Mucosa of stomach (tissue), 1 donor: ENCODE data around the gene FBXO8.

ENCODE experiments used
- H3K27me3 ChIP-seq: one replicate; pipeline ENCODE4 v1.7.0; 2013; ENCODE audit warnings: mild to moderate bottlenecking, low read length; ENCODE audit not compliant: control insufficient read depth, insufficient read depth
- H3K36me3 ChIP-seq: one replicate; pipeline ENCODE4 v1.7.0; 2013; ENCODE audit warnings: low read length; ENCODE audit not compliant: control insufficient read depth, insufficient read depth
- H3K4me1 ChIP-seq: one replicate; pipeline ENCODE4 v1.7.0; 2013; ENCODE audit warnings: mild to moderate bottlenecking, low read length; ENCODE audit not compliant: control insufficient read depth, insufficient read depth
- H3K4me3 ChIP-seq: one replicate; pipeline ENCODE4 v1.7.0; 2013; ENCODE audit warnings: low read length
- H3K9ac ChIP-seq: one replicate; pipeline ENCODE4 v1.7.0; 2013; ENCODE audit warnings: mild to moderate bottlenecking, low read length, moderate library complexity
- H3K9me3 ChIP-seq: one replicate; pipeline ENCODE4 v1.7.0; 2013; ENCODE audit warnings: mild to moderate bottlenecking, low read length, moderate library complexity; ENCODE audit not compliant: control insufficient read depth
- donor health status: Pancreatic carcinoma.

Gene FBXO8

DNA sequence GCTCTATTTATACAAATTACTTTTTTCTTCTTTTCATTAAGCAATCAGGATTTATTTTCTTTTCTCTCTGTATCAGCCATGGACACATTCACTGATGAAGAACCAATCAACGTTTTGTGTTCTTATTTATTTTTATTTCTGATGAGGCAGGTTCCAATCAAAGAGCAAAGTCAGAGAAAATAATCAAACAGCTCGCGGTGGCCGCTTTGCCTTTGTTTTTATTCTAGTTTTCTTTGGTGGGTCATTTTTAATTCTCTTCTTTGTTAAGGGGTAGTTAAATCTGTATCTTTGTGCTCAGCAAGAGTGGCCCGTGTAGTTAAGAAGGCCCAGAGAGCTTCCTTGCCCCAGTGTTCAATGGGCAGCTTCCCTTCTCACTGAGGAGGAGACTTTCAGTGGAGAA lies 71.4 kb downstream of the FBXO8 start:
- Histone ChIP-seq H3K9ac (no peak overlapping the region), H3K9me3 (no peaks in the 10 kb centered on the region), H3K4me3 (no peak overlapping the region), H3K27me3 (peaks cover 80% of the 10 kb centered on the region), H3K36me3 (no peaks in the 10 kb centered on the region), H3K4me1 (peaks cover 19% of the 10 kb centered on the region)

DNA sequence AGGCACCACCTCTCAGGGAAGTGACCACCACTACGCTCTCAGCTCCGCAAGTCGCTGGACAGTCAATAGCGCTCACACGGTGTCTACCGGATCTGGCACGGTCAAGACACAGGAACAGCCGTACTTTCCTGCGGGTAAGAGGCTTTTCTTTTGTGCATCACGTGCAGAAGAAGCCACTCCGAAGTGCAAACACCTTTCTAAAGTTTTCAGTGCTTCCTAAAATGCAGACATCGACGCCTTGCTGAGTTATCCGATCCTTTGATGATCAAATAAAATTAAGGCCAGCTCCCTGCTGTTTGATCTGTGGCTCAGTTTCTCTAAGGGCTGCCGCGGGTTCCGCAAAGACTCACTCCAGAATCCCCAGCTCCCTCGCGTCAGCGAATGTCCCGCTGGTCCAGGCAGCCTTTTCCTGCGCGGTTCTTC lies 71.8 kb downstream of the FBXO8 start:
- peaks cover 76% of the 10 kb centered on the region for H3K27me3 ChIP-seq
- peaks cover 15% of the 10 kb centered on the region for H3K4me1 ChIP-seq
- no peak overlapping the region for H3K4me3 ChIP-seq
- H3K9ac ChIP-seq = no peak overlapping the region
- H3K36me3 ChIP-seq = no peaks in the 10 kb centered on the region
- no peaks in the 10 kb centered on the region for H3K9me3 ChIP-seq

- Histone ChIP-seq H3K4me1 (peaks cover 12% of the 10 kb centered on the region), H3K9me3 (no peaks in the 10 kb centered on the region), H3K4me3 (no peak overlapping the region), H3K36me3 (no peaks in the 10 kb centered on the region), H3K27me3 (peaks cover 70% of the 10 kb centered on the region), H3K9ac (no peak overlapping the region)
These were observed 72.4 kb downstream of the FBXO8 start for GRCh38 chr4:174210952-174211490.

DNA sequence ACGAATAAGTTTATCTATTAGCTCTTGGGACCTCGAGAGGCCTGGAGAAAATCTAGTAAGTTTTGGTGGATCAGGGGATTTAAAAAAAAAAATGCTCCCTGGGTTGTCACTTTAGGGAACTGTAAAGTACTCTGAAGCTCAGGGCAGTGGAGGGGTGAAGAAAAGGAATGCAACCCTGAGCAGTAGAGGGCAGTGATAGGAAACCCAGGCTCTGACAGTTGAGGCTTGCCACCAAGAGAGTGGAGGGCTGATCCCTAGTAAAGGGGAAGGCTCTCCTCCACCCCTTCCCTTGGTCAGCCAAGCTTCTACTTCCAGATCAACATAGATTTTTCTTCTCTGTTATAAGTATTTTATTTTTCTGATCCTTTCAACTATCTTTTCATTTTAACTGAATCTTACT lies 73.1 kb downstream of the FBXO8 start:
- Histone ChIP-seq H3K4me3 (no peak overlapping the region), H3K36me3 (no peaks in the 10 kb centered on the region), H3K9me3 (no peaks in the 10 kb centered on the region), H3K9ac (no peak overlapping the region), H3K27me3 (peaks cover 63% of the 10 kb centered on the region), H3K4me1 (peaks cover 12% of the 10 kb centered on the region)

- Histone ChIP-seq H3K36me3 (no peaks in the 10 kb centered on the region), H3K4me1 (peaks cover 6% of the 10 kb centered on the region), H3K9ac (no peak overlapping the region), H3K4me3 (no peak overlapping the region), H3K9me3 (no peaks in the 10 kb centered on the region), H3K27me3 (peaks cover 53% of the 10 kb centered on the region)
These were observed 74.1 kb downstream of the FBXO8 start for GRCh38 chr4:174209341-174209740.

GRCh38 chr4:174207367-174207766 lies 76.1 kb downstream of the FBXO8 start:
- no peaks in the 10 kb centered on the region for H3K9me3 ChIP-seq
- H3K27me3 ChIP-seq = peaks cover 38% of the 10 kb centered on the region
- no peaks in the 10 kb centered on the region for H3K36me3 ChIP-seq
- no peak overlapping the region for H3K9ac ChIP-seq
- H3K4me1 ChIP-seq = no peaks in the 10 kb centered on the region
- H3K4me3 ChIP-seq = no peak overlapping the region

- Histone ChIP-seq H3K27me3 (peaks cover 19% of the 10 kb centered on the region), H3K9ac (no peak overlapping the region), H3K36me3 (no peaks in the 10 kb centered on the region), H3K9me3 (no peaks in the 10 kb centered on the region), H3K4me3 (no peak overlapping the region), H3K4me1 (no peaks in the 10 kb centered on the region)
These were observed 79.2 kb downstream of the FBXO8 start for GRCh38 chr4:174204164-174204831.

GRCh38 chr4:174201871-174202270 lies 81.6 kb downstream of the FBXO8 start:
- Histone ChIP-seq H3K27me3 (peaks cover 10% of the 10 kb centered on the region), H3K9me3 (no peaks in the 10 kb centered on the region), H3K4me1 (no peaks in the 10 kb centered on the region), H3K36me3 (no peaks in the 10 kb centered on the region), H3K4me3 (no peak overlapping the region), H3K9ac (no peak overlapping the region)

DNA sequence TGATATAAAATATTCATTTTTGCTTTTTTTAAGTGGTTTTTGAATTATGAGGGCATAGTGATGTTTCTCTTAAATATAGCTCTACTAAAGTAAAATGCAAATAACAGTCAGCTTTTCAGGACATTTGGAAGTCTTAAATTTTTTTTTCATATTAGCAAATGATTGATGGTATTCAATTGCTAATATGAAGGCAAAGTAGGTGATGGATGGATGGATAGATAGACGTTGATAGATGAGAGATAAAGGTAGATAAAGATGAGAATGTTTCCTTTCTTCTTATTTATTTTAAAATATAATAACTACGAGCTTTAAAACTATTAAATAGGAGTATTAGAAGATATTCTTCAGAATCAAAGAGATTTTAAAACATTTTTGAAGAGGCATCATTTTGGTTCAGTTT lies 83.7 kb downstream of the FBXO8 start:
- peaks cover 10% of the 10 kb centered on the region for H3K27me3 ChIP-seq
- H3K4me3 ChIP-seq = no peak overlapping the region
- H3K4me1 ChIP-seq = no peaks in the 10 kb centered on the region
- no peaks in the 10 kb centered on the region for H3K36me3 ChIP-seq
- H3K9me3 ChIP-seq = no peaks in the 10 kb centered on the region
- no peak overlapping the region for H3K9ac ChIP-seq

- Histone ChIP-seq H3K4me3 (no peak overlapping the region), H3K27me3 (peaks cover 8% of the 10 kb centered on the region), H3K9ac (no peak overlapping the region), H3K36me3 (no peaks in the 10 kb centered on the region), H3K9me3 (no peaks in the 10 kb centered on the region), H3K4me1 (no peaks in the 10 kb centered on the region)
These were observed 84.6 kb downstream of the FBXO8 start for GRCh38 chr4:174198828-174199227.

GRCh38 chr4:174198396-174198795 lies 85.1 kb downstream of the FBXO8 start:
- H3K9me3 ChIP-seq = no peaks in the 10 kb centered on the region
- no peaks in the 10 kb centered on the region for H3K36me3 ChIP-seq
- no peak overlapping the region for H3K4me3 ChIP-seq
- no peak overlapping the region for H3K9ac ChIP-seq
- peaks cover 8% of the 10 kb centered on the region for H3K27me3 ChIP-seq
- H3K4me1 ChIP-seq = no peaks in the 10 kb centered on the region

DNA sequence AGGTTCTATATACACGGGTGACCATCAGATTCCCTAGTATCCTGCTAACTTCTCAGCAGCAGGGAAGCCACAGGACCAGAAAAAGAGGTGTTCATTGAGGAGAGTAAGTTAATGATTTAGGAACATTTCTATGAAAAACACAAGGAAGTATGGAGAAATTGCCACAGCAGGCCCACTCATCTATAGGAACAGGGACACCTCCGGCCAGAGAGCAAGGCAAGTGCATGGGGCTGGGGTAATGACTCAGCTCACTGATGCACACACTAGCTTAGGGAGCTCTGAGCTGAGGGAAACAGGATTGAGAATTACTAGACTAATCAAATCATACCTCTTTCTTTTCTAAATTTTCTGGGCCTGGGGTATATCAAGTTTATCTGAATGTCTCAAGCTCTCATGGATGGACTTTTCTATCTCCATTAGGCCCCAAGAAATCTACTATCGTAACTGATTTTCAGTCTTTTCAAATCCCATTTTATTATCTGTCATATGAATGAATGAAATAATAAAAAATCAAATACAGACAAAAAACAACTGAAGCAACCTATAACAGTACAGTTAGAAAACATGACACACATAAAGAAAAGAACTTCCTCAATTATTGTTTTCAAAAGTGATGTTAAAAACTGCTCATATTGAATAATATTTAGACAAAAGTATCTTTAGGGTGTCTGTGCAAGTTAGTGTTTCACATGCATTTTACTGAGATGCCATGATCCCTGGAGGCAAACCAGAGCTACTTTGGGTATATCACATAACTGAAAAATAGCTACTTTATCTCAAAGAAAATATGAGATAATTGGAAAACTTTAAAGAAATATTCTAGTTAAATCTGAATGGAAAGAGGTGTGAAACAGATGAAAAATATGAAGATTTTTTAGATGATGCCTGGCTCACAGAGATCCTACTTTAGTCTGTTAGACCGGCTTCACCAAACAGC lies 89.8 kb downstream of the FBXO8 start:
- Histone ChIP-seq H3K36me3 (no peaks in the 10 kb centered on the region), H3K27me3 (no peaks in the 10 kb centered on the region), H3K9ac (no peak overlapping the region), H3K4me3 (no peak overlapping the region), H3K4me1 (no peaks in the 10 kb centered on the region), H3K9me3 (no peaks in the 10 kb centered on the region)
